Chondrocyte (in vitro differentiated cells): ENCODE measurements around the gene DISP2. TPM values are rescaled to one million over a fixed set of nuclear protein-coding genes. Genes with fewer than 3 reads are reported as not detected.

Source experiments
- DNase-seq: peaks from one replicate; pipeline ENCODE4 v3.0.0; 2021; ENCODE audit warnings: mixed read lengths, low spot score
- H3K27ac Mint-ChIP-seq: one replicate; pipeline ENCODE4 v1.8.0; 2021; ENCODE audit warnings: mild to moderate bottlenecking, moderate library complexity, mixed read lengths; ENCODE audit not compliant: unreplicated experiment
- H3K27me3 Mint-ChIP-seq: 2 replicates; pipeline ENCODE4 v1.8.0; 2021; ENCODE audit warnings: low read depth, mixed read lengths
- H3K36me3 Mint-ChIP-seq: 2 replicates; pipeline ENCODE4 v1.8.0; 2021; ENCODE audit warnings: low read depth, mixed read lengths
- H3K4me1 Mint-ChIP-seq: 2 replicates; pipeline ENCODE4 v1.8.0; 2021; ENCODE audit warnings: low read depth, mild to moderate bottlenecking, mixed read lengths
- H3K4me3 Mint-ChIP-seq: one replicate; pipeline ENCODE4 v1.8.0; 2021; ENCODE audit warnings: mild to moderate bottlenecking, moderate library complexity, mixed read lengths; ENCODE audit not compliant: unreplicated experiment
- H3K9me3 Mint-ChIP-seq: 2 replicates; pipeline ENCODE4 v1.8.0; 2021; ENCODE audit warnings: low read depth, mixed read lengths
- long read RNA-seq: library from polyadenylated mRNA; stranded (forward); transcript quantifications from one replicate; pipeline ENCODE4 v2.0.0, GENCODE V29; 2021
- total RNA-seq: library from RNA; stranded (reverse); gene quantifications from 3 replicates; pipeline ENCODE4 v1.2.1, GENCODE V29; 2021
- TF ChIP-seq, protein P1 (sequence below): fragments of 200-600 bp; sonication (generic); IDR thresholded peaks from 2 replicates; pipeline ENCODE4 v1.5.0; 2021; ENCODE audit warnings: antibody characterized with exemption, mild to moderate bottlenecking, moderate library complexity

The DISP2 gene, protein sequence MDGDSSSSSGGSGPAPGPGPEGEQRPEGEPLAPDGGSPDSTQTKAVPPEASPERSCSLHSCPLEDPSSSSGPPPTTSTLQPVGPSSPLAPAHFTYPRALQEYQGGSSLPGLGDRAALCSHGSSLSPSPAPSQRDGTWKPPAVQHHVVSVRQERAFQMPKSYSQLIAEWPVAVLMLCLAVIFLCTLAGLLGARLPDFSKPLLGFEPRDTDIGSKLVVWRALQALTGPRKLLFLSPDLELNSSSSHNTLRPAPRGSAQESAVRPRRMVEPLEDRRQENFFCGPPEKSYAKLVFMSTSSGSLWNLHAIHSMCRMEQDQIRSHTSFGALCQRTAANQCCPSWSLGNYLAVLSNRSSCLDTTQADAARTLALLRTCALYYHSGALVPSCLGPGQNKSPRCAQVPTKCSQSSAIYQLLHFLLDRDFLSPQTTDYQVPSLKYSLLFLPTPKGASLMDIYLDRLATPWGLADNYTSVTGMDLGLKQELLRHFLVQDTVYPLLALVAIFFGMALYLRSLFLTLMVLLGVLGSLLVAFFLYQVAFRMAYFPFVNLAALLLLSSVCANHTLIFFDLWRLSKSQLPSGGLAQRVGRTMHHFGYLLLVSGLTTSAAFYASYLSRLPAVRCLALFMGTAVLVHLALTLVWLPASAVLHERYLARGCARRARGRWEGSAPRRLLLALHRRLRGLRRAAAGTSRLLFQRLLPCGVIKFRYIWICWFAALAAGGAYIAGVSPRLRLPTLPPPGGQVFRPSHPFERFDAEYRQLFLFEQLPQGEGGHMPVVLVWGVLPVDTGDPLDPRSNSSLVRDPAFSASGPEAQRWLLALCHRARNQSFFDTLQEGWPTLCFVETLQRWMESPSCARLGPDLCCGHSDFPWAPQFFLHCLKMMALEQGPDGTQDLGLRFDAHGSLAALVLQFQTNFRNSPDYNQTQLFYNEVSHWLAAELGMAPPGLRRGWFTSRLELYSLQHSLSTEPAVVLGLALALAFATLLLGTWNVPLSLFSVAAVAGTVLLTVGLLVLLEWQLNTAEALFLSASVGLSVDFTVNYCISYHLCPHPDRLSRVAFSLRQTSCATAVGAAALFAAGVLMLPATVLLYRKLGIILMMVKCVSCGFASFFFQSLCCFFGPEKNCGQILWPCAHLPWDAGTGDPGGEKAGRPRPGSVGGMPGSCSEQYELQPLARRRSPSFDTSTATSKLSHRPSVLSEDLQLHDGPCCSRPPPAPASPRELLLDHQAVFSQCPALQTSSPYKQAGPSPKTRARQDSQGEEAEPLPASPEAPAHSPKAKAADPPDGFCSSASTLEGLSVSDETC (N-terminal part only)
- 1.3 to 2.2 TPM (median 1.4 TPM) in 3 replicates for total RNA-seq
- long read RNA-seq, partial matches to known transcripts: 0 of 2 reads
- long read RNA-seq, other reads (novel, unspliced or antisense): 2 of 2 reads

DNA sequence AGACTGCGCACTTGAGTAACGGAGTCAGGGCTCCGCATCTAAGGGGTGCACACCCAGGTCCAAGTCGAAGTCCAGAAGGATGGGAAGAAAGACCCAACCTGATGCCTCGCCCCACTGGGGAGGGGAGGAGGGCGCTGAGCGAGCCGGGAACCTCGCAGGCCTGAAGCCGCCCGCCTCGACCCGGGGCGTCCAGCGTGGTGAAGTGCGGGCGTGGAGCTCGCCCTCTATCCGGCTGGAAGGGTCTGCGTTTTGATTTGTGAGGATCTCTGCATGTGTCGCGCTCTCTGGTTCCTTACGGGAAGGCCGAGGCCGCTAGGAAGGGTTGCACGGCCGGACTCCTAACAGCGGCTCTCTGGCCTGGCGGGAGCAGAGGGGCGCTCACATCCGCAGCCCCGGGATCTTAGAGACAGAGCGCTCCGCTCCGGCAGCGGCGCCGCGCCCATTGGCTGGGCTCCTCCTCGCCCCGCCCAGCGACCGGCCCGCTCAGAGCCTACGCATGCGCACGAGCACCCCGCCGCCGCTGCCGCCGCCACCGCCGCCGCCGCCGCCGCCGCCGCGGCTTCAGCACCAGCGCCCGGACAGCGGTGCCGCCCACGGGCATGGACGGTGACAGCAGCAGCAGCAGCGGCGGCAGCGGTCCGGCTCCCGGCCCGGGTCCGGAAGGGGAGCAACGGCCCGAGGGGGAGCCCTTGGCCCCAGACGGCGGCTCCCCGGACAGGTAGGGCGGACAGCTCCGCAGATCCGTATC, at the start of gene DISP2:
Gene DISP2 (plus strand): TSS at position 497 of the 748 bp plus-strand sequence. CDS start 103 bp downstream, at position 600.
- Mint-ChIP-seq H3K4me3 (peak within 1 kb of the TSS; percentile 77), H3K36me3 (no peaks in the 10 kb centered on the region), H3K27me3 (peaks cover 5% of the 10 kb centered on the region), H3K9me3 (no peaks in the 10 kb centered on the region), H3K4me1 (peaks cover 37% of the 10 kb centered on the region), H3K27ac (peak within 1 kb of the TSS; percentile 63)
- DNase-seq: peak; percentile 93
- TF ChIP-seq, protein P1, sequence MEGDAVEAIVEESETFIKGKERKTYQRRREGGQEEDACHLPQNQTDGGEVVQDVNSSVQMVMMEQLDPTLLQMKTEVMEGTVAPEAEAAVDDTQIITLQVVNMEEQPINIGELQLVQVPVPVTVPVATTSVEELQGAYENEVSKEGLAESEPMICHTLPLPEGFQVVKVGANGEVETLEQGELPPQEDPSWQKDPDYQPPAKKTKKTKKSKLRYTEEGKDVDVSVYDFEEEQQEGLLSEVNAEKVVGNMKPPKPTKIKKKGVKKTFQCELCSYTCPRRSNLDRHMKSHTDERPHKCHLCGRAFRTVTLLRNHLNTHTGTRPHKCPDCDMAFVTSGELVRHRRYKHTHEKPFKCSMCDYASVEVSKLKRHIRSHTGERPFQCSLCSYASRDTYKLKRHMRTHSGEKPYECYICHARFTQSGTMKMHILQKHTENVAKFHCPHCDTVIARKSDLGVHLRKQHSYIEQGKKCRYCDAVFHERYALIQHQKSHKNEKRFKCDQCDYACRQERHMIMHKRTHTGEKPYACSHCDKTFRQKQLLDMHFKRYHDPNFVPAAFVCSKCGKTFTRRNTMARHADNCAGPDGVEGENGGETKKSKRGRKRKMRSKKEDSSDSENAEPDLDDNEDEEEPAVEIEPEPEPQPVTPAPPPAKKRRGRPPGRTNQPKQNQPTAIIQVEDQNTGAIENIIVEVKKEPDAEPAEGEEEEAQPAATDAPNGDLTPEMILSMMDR: peak; percentile 31

DNA sequence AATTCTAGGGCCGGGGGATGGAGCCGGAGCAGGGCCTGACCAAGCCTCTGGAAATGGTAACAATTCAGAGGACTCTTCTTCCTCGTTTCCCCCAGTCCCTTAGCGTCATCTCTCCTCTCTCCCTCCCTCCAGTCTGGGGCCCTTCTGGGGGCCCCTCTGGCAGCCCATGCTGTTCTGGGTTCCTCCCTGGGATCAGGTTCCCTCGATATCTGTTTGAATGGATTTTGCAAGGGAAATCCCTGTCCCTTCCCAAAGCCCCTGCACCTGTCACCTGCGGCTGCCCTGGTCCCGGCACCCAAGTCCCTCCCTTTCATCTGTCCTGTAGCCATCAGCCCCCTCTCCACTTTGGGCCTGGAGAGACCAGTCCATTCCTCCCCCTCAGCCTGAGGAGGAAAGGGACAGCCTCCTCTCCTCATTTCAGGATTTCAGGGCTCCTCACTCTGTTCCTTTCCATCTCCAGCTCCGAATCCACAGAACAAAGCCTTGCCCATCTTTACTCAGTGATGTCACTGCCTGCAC, 48.6 kb upstream of the DISP2 start:
- peaks cover 20% of the 10 kb centered on the region for H3K4me1 Mint-ChIP-seq
- H3K36me3 Mint-ChIP-seq: no peaks in the 10 kb centered on the region
- no peak overlapping the region for H3K4me3 Mint-ChIP-seq
- no peak overlapping the region for H3K27ac Mint-ChIP-seq
- peaks cover 3% of the 10 kb centered on the region for H3K27me3 Mint-ChIP-seq
- no peak for DNase-seq
- TF ChIP-seq, protein P1: no peak
- no peaks in the 10 kb centered on the region for H3K9me3 Mint-ChIP-seq

DNA sequence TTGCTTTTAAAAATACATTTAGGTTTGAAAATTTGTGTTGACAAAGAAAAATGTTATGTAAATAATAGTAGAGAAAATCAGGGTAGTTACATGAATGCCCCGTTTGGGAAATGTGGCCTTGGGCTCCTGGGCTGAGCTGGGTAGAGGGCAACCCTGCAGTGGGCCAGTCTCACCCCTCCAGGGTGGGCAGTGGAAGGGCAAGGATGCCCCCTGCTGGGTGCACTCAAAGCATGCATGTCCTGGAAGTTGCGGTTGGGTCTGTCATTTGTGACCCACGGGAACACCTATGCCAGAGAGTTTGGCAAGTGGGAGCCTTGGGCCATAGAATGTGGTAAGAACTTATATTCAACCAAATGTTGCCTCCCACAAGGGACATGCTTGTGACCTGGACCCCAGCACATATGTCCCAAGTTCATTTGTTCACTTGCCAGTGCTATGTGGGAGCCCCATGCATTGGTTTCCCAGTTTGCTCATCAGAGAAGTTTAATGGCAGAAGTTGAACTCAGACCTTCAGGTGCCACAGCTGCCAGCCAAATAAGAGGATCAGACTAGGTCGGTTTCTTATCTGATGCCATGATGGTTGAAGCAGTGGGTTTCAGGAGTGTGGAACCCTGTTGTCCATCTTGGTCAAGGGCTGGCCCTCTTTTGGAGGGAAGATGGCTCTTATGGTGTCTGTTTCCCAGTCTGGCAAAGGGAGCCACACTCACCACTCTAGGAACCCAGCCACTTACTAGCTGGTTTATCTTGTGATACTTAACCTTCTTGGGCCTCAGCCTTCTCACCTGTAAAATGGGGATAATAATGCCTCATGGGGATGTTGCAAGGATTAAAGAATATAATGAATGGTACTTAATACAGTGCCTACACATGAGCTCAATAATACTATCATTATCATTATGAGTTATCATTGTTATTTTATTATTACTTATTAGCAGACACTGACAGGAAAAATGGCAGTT, 47.7 kb upstream of the DISP2 start:
- Mint-ChIP-seq H3K4me3 (no peak overlapping the region), H3K27me3 (peaks cover 1% of the 10 kb centered on the region), H3K9me3 (no peaks in the 10 kb centered on the region), H3K4me1 (peaks cover 29% of the 10 kb centered on the region), H3K36me3 (no peaks in the 10 kb centered on the region), H3K27ac (no peak overlapping the region)
- TF ChIP-seq, protein P1: peak; percentile 80
- DNase-seq: no peak

DNA sequence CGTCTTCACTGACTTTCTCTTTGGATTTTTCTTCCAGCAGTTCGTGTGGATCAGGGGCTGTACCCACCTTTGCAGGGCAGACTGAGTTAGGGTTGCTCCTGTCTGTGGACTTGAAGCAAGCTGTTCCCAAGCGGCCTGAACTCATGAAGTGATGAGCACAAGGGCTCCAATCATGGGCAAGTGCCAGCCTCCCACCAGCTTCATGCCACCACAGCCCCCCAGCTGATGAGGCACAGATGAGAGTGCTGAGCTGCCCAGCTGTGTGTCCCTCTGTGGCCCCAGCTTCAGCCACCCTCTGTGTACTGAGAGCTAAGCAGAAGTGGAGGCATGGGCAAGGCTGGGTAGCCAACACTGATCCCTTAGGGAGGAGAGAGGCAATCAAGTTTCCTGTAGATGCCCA, 47.0 kb upstream of the DISP2 start:
- Mint-ChIP-seq H3K4me1 (peaks cover 32% of the 10 kb centered on the region), H3K36me3 (no peaks in the 10 kb centered on the region), H3K27me3 (peaks cover 1% of the 10 kb centered on the region), H3K4me3 (no peak overlapping the region), H3K9me3 (no peaks in the 10 kb centered on the region), H3K27ac (no peak overlapping the region)
- TF ChIP-seq, protein P1: no peak
- no peak for DNase-seq
